Epithelial cell of esophagus (primary cell): ENCODE results near the gene ADCK1.
A peak's percentile ranks its signal among the peaks of the same experiment; 100 is the strongest.

Experiments
- DNase-seq: peaks from one replicate; pipeline ENCODE4 v3.0.0; 2010; ENCODE audit warnings: low read depth
- H3K4me3 ChIP-seq: 2 replicates; pipeline ENCODE4 v1.5.1; 2011; ENCODE audit warnings: mild to moderate bottlenecking, low read length, control low read depth
- CTCF ChIP-seq: IDR thresholded peaks from 2 replicates; pipeline ENCODE4 v1.5.1; 2011; ENCODE audit warnings: low read depth, mild to moderate bottlenecking, low read length, control low read depth, inconsistent platforms; ENCODE audit not compliant: insufficient read depth; ENCODE audit errors: missing control alignments

Gene ADCK1

GRCh38 chr14:77799863-77800730, at the start of gene ADCK1:
Gene ADCK1 (plus strand): TSS chr14:77800109. CDS start chr14:77818979, 18,870 bp downstream.
- peak within 1 kb of the TSS; percentile 71 for H3K4me3 ChIP-seq
- DNase-seq: peak; percentile 77
- peak; percentile 26 for TF ChIP-seq CTCF

- TF ChIP-seq CTCF: no peak
- no peak overlapping the region for H3K4me3 ChIP-seq
- DNase-seq: no peak
Measured at GRCh38 chr14:77752266-77752665, 47.6 kb upstream of the ADCK1 start.

- peak; percentile 5 for DNase-seq
- no peak for TF ChIP-seq CTCF
- no peak overlapping the region for H3K4me3 ChIP-seq
Measured at GRCh38 chr14:77752799-77753516, 47.0 kb upstream of the ADCK1 start.

GRCh38 chr14:77760381-77761204, 39.3 kb upstream of the ADCK1 start, which contains the start of gene SNW1:
Gene SNW1 (minus strand): TSS chr14:77761156. CDS start chr14:77761127, 29 bp downstream.
- peak within 1 kb of the TSS; percentile 98 for H3K4me3 ChIP-seq
- TF ChIP-seq CTCF: no peak
- peak; percentile 93 for DNase-seq

GRCh38 chr14:77761205-77761931, 38.5 kb upstream of the ADCK1 start:
- peak; percentile 34 for DNase-seq
- TF ChIP-seq CTCF: no peak
- peak overlapping the region; percentile 98 for H3K4me3 ChIP-seq

GRCh38 chr14:77763316-77763715, 36.6 kb upstream of the ADCK1 start:
- DNase-seq: no peak
- no peak overlapping the region for H3K4me3 ChIP-seq
- no peak for TF ChIP-seq CTCF
